ENCODE data around the gene SPDYE2B. TPM values are rescaled to one million over a fixed set of nuclear protein-coding genes. Genes with fewer than 3 reads are reported as not detected.
"Not testable (repeated sequence)": the region's sequence is repeated elsewhere in the genome, so short reads cannot be mapped to it uniquely, and the experiment has no call there.

SPDYE2B gene
- total RNA-seq, 1 experiment from 2014 or later = not detected

DNA sequence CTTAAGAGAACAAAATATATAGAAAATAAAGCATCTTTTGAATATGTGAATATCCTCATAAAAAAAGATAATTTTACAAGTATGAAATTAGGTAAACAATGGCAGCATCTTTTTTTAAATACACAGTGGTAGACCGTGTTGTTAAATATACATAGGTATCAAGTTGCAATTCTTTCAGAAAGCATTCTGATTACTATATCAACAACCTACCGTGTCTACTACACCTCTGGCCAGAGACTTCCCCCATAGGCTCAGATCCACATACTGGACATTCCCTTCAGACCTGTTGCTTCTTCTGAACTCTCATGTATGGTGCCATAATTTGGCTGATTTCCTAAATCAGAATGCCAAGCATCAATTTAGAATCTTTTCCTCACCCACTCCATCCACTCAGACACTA lies 43.9 kb downstream of the SPDYE2B start:
- DNase-seq (ENCODE audit: low spot score); in situ Hi-C loops (cut with HindIII; ENCODE audit: low sequenced_read_pairs): not testable (repeated sequence)

DNA sequence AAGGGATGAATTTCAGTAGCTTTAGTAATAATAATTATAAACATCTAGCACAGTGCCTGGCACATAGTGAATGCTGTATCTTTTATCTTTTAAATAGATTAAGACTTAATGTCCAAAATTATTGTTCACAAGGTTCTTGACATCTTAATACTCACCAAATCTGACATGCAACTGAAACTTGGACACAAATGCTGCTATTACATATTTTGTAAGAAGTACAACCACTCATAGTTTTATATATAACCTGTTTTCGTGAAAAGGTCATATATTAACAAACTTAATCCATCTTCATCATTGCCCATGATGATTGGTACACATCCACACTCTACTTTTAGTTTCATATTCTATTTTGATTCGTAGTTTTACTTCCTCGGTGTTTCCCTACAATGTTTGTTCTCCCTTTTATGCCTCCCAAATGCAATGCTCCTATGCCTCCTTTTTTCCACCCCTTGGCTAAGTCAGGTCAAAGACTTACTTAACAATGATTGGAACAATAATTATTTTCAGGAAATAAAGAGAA lies 45.0 kb downstream of the SPDYE2B start:
- DNase-seq (ENCODE audit: low spot score); in situ Hi-C loops (cut with HindIII; ENCODE audit: low sequenced_read_pairs): not testable (repeated sequence)

DNA sequence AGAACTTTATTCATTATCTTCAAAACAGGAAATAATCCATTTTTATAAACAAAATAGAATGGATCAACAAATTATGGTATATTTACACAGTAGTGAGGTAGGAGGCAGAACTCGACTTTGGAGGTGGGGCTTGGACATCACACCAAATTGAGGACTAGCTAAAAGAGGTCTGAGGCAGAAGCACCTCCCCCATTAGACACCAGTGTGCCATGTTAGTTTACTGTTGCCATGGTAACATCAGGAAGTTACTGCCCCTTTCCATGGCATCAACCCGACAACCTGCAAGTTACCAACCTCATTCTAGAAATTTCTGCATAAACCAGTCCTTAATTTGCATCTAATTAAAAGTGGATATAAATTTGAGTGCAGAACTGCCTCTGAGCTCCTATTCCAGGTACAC lies 45.9 kb downstream of the SPDYE2B start:
- in situ Hi-C loops (cut with HindIII; ENCODE audit: low sequenced_read_pairs); DNase-seq (ENCODE audit: low spot score): not testable (repeated sequence)

DNA sequence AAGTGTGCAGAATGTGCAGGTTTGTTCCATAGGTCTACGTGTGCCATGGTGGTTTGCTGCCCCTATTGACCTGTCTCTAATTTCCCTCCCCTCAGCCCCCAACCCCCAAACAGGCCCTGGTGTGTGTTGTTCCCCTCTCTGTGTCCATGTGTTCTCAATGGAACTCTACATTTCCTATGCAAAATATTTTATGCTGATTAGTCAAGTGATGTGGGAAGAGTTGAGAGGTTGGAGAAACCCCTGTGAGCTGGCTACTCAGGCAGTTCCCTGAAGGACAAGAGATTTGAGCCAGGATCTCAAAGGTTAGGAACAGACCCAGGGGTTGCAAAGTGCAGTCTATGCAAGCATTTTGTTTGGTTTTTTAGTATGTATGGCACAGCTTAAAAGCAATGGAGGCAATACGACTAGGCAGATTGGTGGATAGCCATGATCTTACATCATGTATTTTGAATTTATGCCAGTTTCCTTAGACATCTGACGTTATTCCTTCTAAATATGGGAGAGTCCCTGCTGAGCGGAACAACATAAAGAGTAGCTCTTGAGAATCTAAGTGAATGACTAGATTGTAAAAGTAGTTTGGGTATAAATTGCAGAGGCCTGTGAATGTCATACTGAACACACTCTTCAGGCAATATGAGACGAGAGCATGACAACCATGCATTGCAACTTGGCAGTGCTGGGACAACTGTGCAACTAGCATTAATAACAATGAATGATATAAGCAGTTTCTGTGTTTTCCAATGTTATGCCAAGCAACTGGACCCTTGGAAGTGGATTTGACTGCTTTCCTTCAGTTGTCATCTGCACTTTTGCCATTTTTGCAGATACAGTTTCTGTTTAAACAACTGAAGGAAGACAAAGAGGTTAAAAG lies 47.8 kb downstream of the SPDYE2B start:
- in situ Hi-C loops (cut with HindIII; ENCODE audit: low sequenced_read_pairs); DNase-seq (ENCODE audit: low spot score): not testable (repeated sequence)

DNA sequence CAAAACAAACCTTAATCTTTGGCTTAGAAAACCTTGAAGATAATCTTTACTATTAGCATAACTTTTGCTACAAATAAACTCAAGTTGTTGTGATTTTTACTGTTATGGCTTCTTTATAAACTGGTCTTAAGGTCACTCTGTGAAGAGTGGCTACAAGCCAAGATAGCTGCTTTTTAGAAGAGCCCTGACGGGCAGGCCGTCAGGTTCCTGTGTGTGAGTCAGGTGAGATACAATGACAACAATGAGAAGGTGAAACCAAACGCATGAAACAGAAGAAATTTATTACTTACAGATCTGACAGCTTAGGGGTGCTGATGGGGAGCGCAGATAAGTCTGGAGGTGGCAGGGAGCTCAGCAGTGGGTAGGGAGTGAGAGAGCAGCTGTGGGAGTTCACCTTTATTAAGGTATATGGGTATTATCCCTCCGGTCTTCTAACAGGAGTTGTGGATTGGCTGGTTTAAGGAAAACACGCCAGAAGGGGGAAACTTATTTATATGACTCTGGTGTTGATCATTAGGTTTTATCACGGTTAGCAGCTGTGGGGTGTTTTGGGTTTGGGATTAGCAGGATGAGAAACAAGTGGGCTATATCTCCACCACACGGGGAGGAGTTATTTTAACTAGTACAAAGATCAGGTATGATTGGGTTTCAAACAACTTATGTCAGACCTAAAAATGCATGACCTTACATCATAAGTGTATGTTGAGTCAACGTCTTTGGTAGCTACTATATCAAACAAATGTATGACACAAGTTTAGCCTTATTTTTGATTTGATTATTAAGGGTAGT lies 49.0 kb downstream of the SPDYE2B start:
- DNase-seq (ENCODE audit: low spot score); in situ Hi-C loops (cut with HindIII; ENCODE audit: low sequenced_read_pairs): not testable (repeated sequence)

Other genes starting within 250 kb of the SPDYE2B start
- 106 and 147 TPM in 2 replicates for gene ORAI2, start 216.7 kb upstream of the SPDYE2B start, total RNA-seq (2014; rRNA removed; shearing (Covaris generic))
- gene ALKBH4, start 185.5 kb upstream of the SPDYE2B start, total RNA-seq (2014; rRNA removed; shearing (Covaris generic)) = 35.9 and 73.3 TPM in 2 replicates
- 60.6 and 75.4 TPM in 2 replicates for gene LRWD1, start 185.3 kb upstream of the SPDYE2B start, total RNA-seq (2014; rRNA removed; shearing (Covaris generic))
- 53.6 and 57.6 TPM in 2 replicates for gene POLR2J, start 171.4 kb upstream of the SPDYE2B start, total RNA-seq (2014; rRNA removed; shearing (Covaris generic))
- 2.7 and 3.0 TPM in 2 replicates for gene RASA4B, start 132.5 kb upstream of the SPDYE2B start, total RNA-seq (2014; rRNA removed; shearing (Covaris generic))
- gene UPK3BL2, start 106.6 kb upstream of the SPDYE2B start, total RNA-seq (2014; rRNA removed; shearing (Covaris generic)) = 6.6 TPM in 1 of 2 replicates, not detected in the other
- gene SPDYE2, start 99.1 kb upstream of the SPDYE2B start, total RNA-seq (2014; rRNA removed; shearing (Covaris generic)) = not detected in 2 replicates
- 6.5 TPM in 2 replicates for gene POLR2J3, start 77.7 kb upstream of the SPDYE2B start, total RNA-seq (2014; rRNA removed; shearing (Covaris generic))
- gene RASA4, start 33.6 kb upstream of the SPDYE2B start, total RNA-seq (2014; rRNA removed; shearing (Covaris generic)) = 4.3 and 9.4 TPM in 2 replicates
- gene UPK3BL1, start 7.5 kb upstream of the SPDYE2B start, total RNA-seq (2014; rRNA removed; shearing (Covaris generic)) = 1.2 and 4.7 TPM in 2 replicates
- 0.37 TPM in 1 of 2 replicates, not detected in the other for gene POLR2J2, start 21.3 kb downstream of the SPDYE2B start, total RNA-seq (2014; rRNA removed; shearing (Covaris generic))
- 16.1 and 21.0 TPM in 2 replicates for gene FAM185A, start 98.7 kb downstream of the SPDYE2B start, total RNA-seq (2014; rRNA removed; shearing (Covaris generic))

Measured in G401 (cell line).